ENCODE measurements around the gene FHAD1.

FHAD1 gene

DNA sequence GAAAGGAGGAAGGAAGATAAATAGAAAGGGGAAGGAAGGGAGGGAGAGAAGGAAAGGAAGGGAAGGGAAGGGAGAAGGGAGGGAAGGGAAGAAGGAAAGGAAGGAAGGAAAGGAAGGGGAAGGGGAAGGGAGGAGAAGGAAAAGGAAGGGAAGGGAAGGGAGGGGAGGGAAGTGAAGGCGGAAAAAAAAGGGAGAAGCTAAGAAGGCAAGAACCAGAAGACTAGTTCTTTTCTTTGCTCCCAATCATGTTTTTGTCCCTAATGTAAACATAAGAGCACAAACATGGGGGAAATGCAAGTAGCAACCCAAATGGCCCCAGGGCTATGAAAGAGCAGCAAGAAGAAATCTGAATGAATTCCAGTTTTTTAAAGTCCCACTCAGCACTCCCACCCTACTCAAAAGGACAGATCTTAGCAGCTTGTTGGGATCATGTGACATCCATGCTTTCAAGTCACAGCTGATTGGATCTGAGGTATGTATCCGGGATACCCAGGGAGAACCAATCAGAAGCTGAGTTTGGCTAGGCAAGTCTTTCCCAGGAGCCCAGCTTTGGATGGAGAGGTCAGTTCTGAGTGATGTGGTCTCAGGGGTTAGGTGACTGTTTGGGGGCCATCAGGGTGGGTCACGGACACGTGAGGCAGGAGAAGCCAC is 24.2 kb upstream of the FHAD1 start:
- TF ChIP-seq JUND (IDR thresholded peaks at IDR 0.05; ENCODE audit: low read depth): no peak
- in situ Hi-C loops (cut with HindIII; ENCODE audit: low pct_unique_long_range_greater_than_20kb, low sequenced_read_pairs): no loop called here
- DNase-seq (ENCODE audit: low read depth in 1 of 2, low spot score in 1 of 2): no peak

DNA sequence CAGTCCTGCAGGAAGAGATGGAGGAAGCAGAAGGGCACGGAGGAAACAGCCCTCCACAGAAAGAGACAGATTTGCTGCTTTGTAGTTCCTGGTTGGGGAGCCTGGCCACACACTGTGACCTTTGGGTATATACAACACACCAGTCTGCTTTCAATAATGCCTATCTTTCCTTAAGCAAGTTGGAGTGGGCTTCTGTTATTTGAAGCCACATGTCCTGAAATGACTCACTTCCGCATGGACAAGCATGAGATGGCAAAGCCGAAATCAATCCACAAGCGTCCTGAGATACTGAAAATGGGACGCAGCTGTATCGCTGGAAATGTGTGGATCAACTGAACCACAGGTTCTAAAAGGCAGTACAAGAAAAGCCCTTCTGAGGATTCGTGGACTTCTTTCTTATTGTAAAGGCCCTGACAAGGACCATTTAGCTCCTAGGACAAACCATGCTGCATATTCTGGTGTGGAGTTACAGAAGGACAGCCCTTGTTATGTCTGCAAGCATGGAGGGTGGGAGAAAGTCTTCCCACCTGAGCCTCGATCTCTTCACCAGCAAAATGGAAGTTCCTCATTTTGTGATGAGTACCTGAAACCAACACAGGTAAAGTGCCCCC is 22.7 kb upstream of the FHAD1 start:
- TF ChIP-seq JUND (IDR thresholded peaks at IDR 0.05; ENCODE audit: low read depth): no peak
- in situ Hi-C loops (cut with HindIII; ENCODE audit: low pct_unique_long_range_greater_than_20kb, low sequenced_read_pairs): no loop called here

DNA sequence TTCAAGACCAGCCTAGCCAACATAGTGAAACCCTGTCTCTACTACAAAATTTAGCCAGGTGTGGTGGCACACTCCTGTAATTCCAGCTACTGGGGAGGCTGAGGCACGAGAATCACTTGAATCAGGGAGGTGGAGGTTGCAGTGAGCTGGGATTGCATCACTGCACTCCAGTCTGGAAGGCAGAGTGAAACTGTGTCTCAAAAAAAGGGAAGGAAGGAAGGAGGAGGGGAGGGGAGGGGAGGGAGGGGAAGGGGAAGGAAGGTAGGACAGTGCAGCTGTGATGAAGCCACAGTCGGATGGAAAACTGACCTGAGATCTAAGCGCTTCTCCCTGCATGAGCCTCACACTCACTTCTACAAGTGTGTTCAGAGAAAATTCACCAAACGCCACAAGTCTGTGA is 22.0 kb upstream of the FHAD1 start:
- DNase-seq (ENCODE audit: low read depth in 1 of 2, low spot score in 1 of 2): no peak
- in situ Hi-C loops (cut with HindIII; ENCODE audit: low pct_unique_long_range_greater_than_20kb, low sequenced_read_pairs): no loop called here
- TF ChIP-seq JUND (IDR thresholded peaks at IDR 0.05; ENCODE audit: low read depth): no peak

More for the DNA sequence above, 22.7 kb upstream of the FHAD1 start:
- no peak for DNase-seq (ENCODE audit: low read depth in 1 of 2, low spot score in 1 of 2)

DNA sequence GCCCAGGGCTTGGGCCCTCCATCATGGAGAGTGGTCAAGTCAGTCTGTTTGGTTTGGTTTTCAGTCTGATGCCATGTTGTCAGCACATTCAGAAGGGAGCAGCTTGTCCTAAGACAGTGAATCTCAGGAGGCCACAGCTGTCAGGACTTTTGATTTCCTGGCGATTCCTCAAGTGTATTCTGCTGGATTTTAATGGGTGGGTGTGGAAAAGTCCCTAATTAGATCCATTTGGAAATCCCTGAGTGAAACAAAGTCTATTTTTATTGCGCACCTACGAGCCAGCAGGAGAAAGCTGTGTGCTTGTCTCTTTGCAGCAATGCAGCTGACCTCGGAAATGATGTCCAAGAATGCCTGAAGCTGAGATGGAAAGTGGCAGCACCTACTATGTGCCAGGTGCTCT is 21.6 kb upstream of the FHAD1 start:
- in situ Hi-C loops (cut with HindIII; ENCODE audit: low pct_unique_long_range_greater_than_20kb, low sequenced_read_pairs): no loop called here
- no peak for TF ChIP-seq JUND (IDR thresholded peaks at IDR 0.05; ENCODE audit: low read depth)
- no peak for DNase-seq (ENCODE audit: low read depth in 1 of 2, low spot score in 1 of 2)

DNA sequence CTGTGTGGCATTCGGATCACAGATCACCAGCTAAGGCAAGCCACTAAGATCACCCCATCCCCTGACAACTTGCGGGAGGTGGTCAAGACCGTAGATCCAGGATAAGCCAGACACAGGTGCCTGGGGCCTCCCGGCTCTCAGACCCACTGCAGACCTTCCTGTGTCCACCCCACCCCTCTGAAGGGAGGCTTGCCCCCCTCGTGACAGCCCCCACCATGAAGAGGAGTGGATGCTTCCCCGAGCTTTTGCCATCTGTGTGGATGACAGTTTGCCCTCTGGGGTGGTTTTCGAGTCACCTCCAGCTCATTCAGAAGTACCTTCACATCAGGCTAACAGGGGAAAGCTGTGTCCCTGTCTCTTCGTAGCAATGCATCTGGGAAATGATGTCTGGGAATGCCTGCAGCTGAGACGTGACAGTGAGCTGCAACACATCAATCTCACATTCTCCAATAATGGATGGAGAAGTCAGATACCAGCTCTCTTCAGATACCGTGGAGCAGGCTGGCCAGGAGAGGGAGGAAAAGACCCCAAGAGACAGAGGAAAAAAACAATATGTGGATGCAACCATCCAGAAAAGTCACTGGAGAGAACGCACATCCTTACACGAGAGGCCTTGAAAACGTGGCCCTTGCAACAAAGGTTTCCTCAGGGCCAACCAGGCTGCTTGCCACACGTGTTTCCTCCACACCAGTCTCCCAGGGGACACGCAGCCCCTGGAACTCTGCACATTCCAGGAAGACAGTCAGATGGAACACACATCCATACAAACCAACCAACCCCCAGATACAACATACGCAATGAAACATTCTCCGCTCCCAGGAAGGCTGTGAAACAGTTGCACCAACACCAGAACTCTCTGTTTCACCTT is 20.4 kb upstream of the FHAD1 start:
- TF ChIP-seq JUND (IDR thresholded peaks at IDR 0.05; ENCODE audit: low read depth): no peak
- DNase-seq (ENCODE audit: low read depth in 1 of 2, low spot score in 1 of 2): no peak
- in situ Hi-C loops (cut with HindIII; ENCODE audit: low pct_unique_long_range_greater_than_20kb, low sequenced_read_pairs): no loop called here

DNA sequence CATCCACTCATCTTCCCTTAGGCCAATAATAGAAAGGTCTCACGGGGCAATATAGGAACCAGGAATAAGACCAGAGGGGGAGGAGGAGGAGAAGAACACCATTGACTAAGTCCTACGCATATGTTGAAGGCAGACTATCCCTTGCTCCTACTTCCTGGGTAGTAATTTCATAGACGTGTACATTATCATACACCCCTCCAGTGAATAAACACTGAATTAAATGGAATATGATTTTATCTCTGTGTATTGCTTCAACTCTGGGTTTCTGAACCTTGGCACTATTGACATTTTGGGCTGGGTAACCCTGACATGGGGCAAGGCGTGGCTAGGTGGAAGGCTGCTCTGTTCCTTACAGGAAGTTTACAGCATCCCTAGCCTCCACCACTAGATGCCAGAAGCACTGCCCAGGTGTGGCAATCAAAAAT is 17.3 kb upstream of the FHAD1 start:
- DNase-seq (ENCODE audit: low read depth in 1 of 2, low spot score in 1 of 2): peak in 1 of 2 experiments; percentile 39
- in situ Hi-C loops (cut with HindIII; ENCODE audit: low pct_unique_long_range_greater_than_20kb, low sequenced_read_pairs): no loop called here
- TF ChIP-seq JUND (IDR thresholded peaks at IDR 0.05; ENCODE audit: low read depth): no peak

DNA sequence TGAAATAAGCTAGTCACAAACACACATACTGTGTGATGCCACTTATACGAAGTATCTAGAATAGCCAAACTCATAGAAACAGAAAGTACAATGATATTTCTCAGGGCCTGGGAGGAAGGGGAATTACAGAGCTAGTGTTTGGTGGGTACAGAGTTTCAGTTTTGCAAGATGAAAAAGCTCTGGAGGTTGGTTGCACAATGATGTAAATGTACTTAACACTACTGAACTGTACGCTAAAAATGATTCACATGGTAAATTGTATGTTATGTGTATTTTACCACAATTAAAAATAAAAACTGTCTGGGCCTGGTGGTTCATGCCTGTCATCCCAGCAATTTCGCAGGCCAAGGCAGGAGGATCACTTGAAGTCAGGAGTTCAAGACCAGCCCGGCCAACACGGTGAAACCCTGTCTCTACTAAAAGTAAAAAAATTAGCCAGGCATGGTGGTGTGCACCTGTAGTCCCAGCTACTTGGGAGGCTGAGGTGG is 15.3 kb upstream of the FHAD1 start:
- no peak for TF ChIP-seq JUND (IDR thresholded peaks at IDR 0.05; ENCODE audit: low read depth)
- DNase-seq (ENCODE audit: low read depth in 1 of 2, low spot score in 1 of 2): no peak
- in situ Hi-C loops (cut with HindIII; ENCODE audit: low pct_unique_long_range_greater_than_20kb, low sequenced_read_pairs): no loop called here

DNA sequence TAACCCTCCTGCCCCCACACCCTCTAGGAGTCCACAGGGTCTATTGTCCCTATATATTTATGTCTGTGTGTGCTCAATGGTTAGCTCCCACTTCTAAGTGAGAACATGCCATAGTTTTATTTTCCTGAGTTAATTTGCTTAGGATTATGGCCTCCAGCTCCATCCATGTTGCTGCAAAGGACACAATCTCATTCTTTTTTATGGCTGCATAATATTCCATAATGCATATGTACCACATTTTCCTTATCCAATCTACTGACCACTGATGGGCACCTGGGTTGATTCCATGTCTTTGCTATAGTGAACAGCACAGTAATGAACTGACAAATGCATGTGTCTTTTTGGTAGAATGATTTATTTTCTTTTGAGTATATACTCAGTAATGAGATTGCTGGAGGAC is 13.3 kb upstream of the FHAD1 start:
- no peak for TF ChIP-seq JUND (IDR thresholded peaks at IDR 0.05; ENCODE audit: low read depth)
- in situ Hi-C loops (cut with HindIII; ENCODE audit: low pct_unique_long_range_greater_than_20kb, low sequenced_read_pairs): no loop called here
- no peak for DNase-seq (ENCODE audit: low read depth in 1 of 2, low spot score in 1 of 2)

DNA sequence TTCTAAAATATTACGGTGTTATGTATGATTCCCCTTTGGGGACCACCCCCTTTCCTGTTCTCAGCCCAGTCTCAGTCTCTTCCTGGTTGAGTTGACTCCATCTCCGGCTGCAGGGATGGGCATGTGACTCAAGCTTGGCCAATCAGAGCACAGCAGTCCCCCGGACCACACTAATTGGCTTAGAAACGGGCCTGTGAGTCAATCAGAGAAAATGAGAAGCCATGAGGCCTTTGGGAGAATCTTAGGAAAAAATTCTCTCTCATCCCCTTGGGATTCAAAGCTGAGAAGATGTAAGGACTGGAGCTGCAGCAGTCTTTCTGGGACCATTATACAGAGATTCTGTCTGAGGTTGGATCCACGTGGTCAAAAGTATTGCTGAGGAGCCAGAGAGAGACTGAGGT is 10.7 kb upstream of the FHAD1 start:
- in situ Hi-C loops (cut with HindIII; ENCODE audit: low pct_unique_long_range_greater_than_20kb, low sequenced_read_pairs): no loop called here
- DNase-seq (ENCODE audit: low read depth in 1 of 2, low spot score in 1 of 2): no peak
- TF ChIP-seq JUND (IDR thresholded peaks at IDR 0.05; ENCODE audit: low read depth): no peak

DNA sequence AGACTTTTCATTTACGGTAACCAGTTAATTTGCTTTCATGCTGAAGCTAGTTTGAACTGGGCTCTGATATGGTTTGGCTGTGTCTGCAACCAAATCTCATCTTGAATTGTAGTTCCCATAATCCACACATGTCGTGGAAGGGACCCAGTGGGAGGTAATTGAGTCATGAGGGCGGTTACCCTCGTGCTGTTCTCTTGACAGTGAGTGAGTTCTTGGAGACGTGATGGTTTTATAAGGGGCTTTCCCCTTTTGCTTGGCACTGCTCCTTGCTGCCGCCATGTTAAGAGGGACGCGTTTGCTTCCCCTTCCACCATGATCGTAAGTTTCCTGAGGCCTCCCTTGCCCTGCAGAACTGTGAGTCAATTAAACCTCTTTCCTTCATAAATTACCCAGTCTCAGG is 10.3 kb upstream of the FHAD1 start:
- in situ Hi-C loops (cut with HindIII; ENCODE audit: low pct_unique_long_range_greater_than_20kb, low sequenced_read_pairs): no loop called here
- no peak for DNase-seq (ENCODE audit: low read depth in 1 of 2, low spot score in 1 of 2)
- no peak for TF ChIP-seq JUND (IDR thresholded peaks at IDR 0.05; ENCODE audit: low read depth)

DNA sequence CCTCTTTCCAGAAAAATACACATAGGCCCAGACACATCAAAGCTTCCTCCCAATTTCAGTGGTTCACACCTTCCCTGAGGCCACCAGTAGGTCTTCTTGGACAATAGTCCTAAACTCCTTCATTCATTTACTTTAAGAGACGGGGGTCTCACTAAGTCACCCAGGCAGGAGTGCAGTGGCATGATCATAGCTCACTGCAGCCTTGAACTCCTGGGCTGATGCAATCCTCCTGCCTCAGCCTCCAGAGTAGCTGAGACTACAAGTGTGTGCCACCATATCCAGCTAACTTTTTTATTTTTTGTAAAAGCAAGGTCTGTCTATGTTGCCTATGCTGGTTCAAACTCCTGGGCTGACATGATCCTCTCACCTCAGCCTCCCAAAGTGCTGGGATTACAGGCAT is 8.2 kb upstream of the FHAD1 start:
- in situ Hi-C loops (cut with HindIII; ENCODE audit: low pct_unique_long_range_greater_than_20kb, low sequenced_read_pairs): no loop called here
- no peak for DNase-seq (ENCODE audit: low read depth in 1 of 2, low spot score in 1 of 2)
- no peak for TF ChIP-seq JUND (IDR thresholded peaks at IDR 0.05; ENCODE audit: low read depth)

DNA sequence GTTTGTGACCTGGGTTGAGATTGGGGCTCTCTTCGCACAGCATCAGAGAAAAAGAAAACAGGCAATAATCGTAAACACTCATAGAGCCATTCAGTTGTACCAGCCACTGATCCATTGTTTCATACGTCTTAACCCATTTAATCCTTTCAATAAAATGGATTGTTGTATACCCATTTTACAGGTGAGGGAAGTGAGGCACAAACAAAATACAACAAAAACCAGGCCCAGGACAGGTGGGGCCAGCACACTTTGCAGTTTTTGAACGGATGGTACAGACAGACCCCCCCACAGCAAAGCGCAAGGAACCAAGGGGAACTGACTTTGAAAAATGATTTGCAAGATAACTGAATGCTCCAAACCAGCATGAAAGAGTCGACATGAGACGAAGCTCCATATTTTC is 4.3 kb upstream of the FHAD1 start:
- TF ChIP-seq JUND (IDR thresholded peaks at IDR 0.05; ENCODE audit: low read depth): no peak
- no peak for DNase-seq (ENCODE audit: low read depth in 1 of 2, low spot score in 1 of 2)
- in situ Hi-C loops (cut with HindIII; ENCODE audit: low pct_unique_long_range_greater_than_20kb, low sequenced_read_pairs): no loop called here
